Esophagus muscularis mucosa (tissue), 4 donors: ENCODE measurements around the gene PDGFRB. TPM values are rescaled to one million over a fixed set of nuclear protein-coding genes. Genes with fewer than 3 reads are reported as not detected.

Experiments
- DNase-seq: peaks from one replicate; pipeline ENCODE4 v3.0.0-alpha.2; 2017; ENCODE audit errors: extremely low spot score
- H3K27ac ChIP-seq, 4 donors: fragments of 200-600 bp; sonication (generic); replicated peaks in 1 of 4; 1 replicate in 3 of 4; 2 replicates in 1 of 4; pipeline ENCODE4 v1.5.1; 2016 to 2019; ENCODE audit warnings: mild to moderate bottlenecking in 1 of 4
- H3K27me3 ChIP-seq, 4 donors: fragments of 200-600 bp; sonication (generic); one replicate each; pipeline versions ENCODE4 v1.5.1 to v1.6.0; 2016 to 2019
- H3K36me3 ChIP-seq, 4 donors: fragments of 200-600 bp; sonication (generic); one replicate each; pipeline ENCODE4 v1.5.1; 2016 to 2019
- H3K4me1 ChIP-seq, 4 donors: fragments of 200-600 bp; sonication (generic); one replicate each; pipeline ENCODE4 v1.5.1; 2016 to 2019
- H3K4me3 ChIP-seq, 4 donors: fragments of 200-600 bp; sonication (generic); 1 replicate in 2 of 4; 2 replicates in 2 of 4; pipeline ENCODE4 v1.5.1; 2016 to 2019; ENCODE audit warnings: mild to moderate bottlenecking in 4 of 4, moderate library complexity in 1 of 4
- H3K9me3 ChIP-seq, 4 donors: fragments of 200-600 bp; sonication (generic); 1 replicate in 3 of 4; 2 replicates in 1 of 4; pipeline ENCODE4 v1.5.1; 2016 to 2019
- EP300 ChIP-seq: sonication (generic); formaldehyde crosslinking; IDR thresholded peaks from one replicate; pipeline ENCODE4 v1.6.1; 2017; ENCODE audit warnings: antibody characterized with exemption
- POLR2A ChIP-seq: fragments of 450-650 bp; IDR thresholded peaks from one replicate; pipeline ENCODE4 v1.6.1; 2017; ENCODE audit warnings: antibody characterized with exemption, moderate library complexity, mild to moderate bottlenecking, low read depth
- POLR2AphosphoS5 ChIP-seq, 2 donors: sonication (generic); formaldehyde crosslinking; IDR thresholded peaks; one replicate each; pipeline ENCODE4 v1.6.1; 2017; ENCODE audit warnings: antibody characterized with exemption in 2 of 2
- WGBS: methylation state at CpG from one replicate; pipeline ENCODE4 v1.1.5; 2018; 5-methylcytosine and 5-hydroxymethylcytosine counted together
- intact Hi-C: fragments of 100-400 bp; cut with DNase I; formaldehyde crosslinking; loops from one replicate; pipeline ENCODE4 v1.15.1; 2023
- total RNA-seq, 4 donors: library from RNA; depleted of rRNA; stranded (reverse); fragments of >200 nt; gene quantifications; one replicate each; pipeline versions ENCODE4 v1.1.0 to v1.2.1, GENCODE V29; 2016
- TF ChIP-seq, protein P1 (sequence below), 3 experiments: fragments of 200-600 bp in 2 of 3; fragments of 450-650 bp in 1 of 3; sonication (generic) in 2 of 3; IDR thresholded peaks; one replicate each; pipeline ENCODE4 v1.5.1; 2017 to 2019; ENCODE audit warnings: antibody characterized with exemption in 3 of 3, mild to moderate bottlenecking in 2 of 3, moderate library complexity in 1 of 3

Gene PDGFRB
- total RNA-seq, 4 donors from 2014 or later = 83.1 to 219 (median 141) TPM

DNA sequence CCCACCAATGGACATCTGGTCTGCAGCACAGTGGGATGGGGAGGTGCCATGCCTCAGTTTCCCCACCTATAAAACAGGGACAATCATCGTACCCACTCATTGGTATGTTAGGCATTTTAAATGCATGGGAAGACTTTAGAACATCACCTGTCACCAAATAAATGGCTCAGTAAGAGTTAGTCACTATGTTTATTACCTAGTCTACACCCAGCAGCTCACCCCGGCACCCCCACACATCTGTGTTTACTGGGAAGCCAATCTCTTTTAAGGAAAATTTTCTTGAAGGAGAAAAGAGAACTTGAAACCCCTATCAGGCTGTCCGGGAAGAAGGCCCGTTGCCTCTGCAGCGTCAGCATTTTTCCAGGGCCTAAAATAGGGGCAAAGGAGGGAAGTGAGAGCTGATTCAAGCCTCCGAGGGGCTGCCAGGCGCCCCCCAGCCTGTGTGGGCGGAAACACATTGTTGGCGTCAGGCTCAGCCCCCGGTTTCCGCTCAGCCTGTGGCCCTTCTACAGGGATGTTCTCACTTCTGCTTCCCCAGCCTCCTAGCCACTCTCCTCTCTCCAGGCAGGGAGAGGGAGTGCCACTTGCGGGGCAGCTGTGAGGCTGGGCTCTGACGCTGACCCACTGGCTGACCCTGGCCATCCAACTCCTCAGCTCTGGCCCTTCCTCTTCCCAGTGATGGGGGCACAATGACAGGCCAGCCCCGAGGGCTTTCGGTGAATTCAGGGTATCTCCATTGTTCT lies 73.9 kb downstream of the PDGFRB start:
- H3K27ac ChIP-seq = no peak overlapping the region
- H3K27me3 ChIP-seq = no peaks in the 10 kb centered on the region
- H3K9me3 ChIP-seq = no peaks in the 10 kb centered on the region
- TF ChIP-seq POLR2AphosphoS5 (IDR thresholded peaks at IDR 0.05) (peak in 1 of 2 donors; percentile 57), EP300 (no peak)
- H3K36me3 ChIP-seq = no peaks in the 10 kb centered on the region
- intact Hi-C loops = no loop called here
- H3K4me1 ChIP-seq = peaks cover 0 to 5% (median 2%) of the 10 kb centered on the region in 4 donors
- no peak overlapping the region for H3K4me3 ChIP-seq
- DNase-seq = peak; percentile 92
- WGBS = 33% methylated on average over 9 of the region's 15 CpGs

DNA sequence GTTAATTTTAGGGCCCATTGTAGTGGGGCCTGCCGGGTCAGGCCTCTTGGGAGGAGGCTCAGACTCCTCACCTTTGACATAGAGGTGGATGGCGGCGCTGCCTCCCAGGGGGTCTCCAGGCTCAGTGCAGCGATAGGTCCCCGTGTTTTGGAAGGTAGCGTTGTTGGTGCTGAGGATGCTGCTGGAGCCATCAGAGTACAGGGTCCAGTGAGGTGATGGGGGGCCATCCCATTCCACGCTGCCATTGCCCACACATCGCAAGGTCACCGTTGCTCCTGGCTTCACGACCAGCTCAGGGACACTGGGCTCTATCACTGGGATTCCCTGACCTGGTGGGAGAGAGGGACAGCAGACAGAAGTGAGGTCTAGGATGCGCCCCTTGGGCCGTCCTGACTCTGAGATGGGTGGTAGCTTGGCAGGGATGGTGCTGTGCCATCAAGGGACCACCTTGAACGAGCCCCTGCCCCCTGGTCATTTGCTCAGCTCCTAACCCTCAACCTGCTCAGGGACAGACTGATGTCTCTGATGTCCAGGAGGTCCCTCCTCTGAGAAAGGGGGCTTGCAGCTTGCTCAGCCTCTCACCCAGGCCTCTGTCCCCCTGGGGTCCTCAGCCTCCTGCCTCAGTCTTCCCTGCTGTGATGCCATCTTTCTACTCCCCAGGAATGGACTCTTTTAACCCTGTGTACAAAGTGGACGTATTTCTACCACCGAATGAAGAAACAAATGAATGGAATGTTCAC lies 74.8 kb downstream of the PDGFRB start:
- H3K4me1 ChIP-seq = peaks cover 0 to 5% (median 2%) of the 10 kb centered on the region in 4 donors
- DNase-seq = peak; percentile 50
- no peak overlapping the region for H3K27ac ChIP-seq
- no peaks in the 10 kb centered on the region for H3K36me3 ChIP-seq
- TF ChIP-seq POLR2AphosphoS5 (IDR thresholded peaks at IDR 0.05) = no peak
- TF ChIP-seq, protein P1, sequence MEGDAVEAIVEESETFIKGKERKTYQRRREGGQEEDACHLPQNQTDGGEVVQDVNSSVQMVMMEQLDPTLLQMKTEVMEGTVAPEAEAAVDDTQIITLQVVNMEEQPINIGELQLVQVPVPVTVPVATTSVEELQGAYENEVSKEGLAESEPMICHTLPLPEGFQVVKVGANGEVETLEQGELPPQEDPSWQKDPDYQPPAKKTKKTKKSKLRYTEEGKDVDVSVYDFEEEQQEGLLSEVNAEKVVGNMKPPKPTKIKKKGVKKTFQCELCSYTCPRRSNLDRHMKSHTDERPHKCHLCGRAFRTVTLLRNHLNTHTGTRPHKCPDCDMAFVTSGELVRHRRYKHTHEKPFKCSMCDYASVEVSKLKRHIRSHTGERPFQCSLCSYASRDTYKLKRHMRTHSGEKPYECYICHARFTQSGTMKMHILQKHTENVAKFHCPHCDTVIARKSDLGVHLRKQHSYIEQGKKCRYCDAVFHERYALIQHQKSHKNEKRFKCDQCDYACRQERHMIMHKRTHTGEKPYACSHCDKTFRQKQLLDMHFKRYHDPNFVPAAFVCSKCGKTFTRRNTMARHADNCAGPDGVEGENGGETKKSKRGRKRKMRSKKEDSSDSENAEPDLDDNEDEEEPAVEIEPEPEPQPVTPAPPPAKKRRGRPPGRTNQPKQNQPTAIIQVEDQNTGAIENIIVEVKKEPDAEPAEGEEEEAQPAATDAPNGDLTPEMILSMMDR (IDR thresholded peaks at IDR 0.05) = no peak
- no peak for TF ChIP-seq EP300
- TF ChIP-seq POLR2A = no peak
- 86% methylated on average over 14 of the region's 15 CpGs for WGBS
- H3K9me3 ChIP-seq = no peaks in the 10 kb centered on the region
- intact Hi-C loops = no loop called here
- no peak overlapping the region for H3K4me3 ChIP-seq
- no peaks in the 10 kb centered on the region for H3K27me3 ChIP-seq

DNA sequence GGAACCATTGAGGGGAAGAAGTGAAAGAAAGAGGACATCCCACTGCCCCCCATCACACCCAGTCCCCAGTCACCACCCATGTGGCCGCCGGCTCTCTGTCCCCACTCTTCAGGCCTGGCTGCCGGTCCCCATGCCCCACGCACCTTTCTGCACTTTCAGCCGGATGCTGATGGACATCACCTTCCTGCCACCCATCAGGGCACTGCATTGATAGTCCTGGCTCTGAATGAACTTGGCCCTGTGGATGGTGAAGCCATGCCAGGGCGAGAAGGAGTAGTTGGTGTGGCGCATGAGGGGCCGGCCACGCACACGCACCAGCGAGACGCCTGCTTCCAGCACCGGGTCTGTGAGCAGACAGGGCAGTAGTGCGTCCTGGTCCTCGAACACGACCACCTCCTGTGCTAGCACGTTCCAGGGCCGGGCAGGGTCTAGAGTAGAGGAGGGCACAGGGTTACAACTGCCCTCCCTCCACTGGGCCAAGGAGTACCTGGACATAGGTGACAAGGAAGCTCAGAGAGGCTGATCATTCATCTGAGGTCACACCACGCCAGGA lies 75.7 kb downstream of the PDGFRB start:
- no peak overlapping the region for H3K4me3 ChIP-seq
- no peaks in the 10 kb centered on the region for H3K36me3 ChIP-seq
- WGBS = 92% methylated on average over 18 of the region's 19 CpGs
- no peak overlapping the region for H3K27ac ChIP-seq
- H3K9me3 ChIP-seq = no peaks in the 10 kb centered on the region
- peaks cover 0 to 5% (median 2%) of the 10 kb centered on the region in 4 donors for H3K4me1 ChIP-seq
- peak; percentile 68 for DNase-seq
- intact Hi-C loops = no loop called here
- no peaks in the 10 kb centered on the region for H3K27me3 ChIP-seq
- TF ChIP-seq POLR2AphosphoS5 (IDR thresholded peaks at IDR 0.05) (no peak), POLR2A (no peak), EP300 (no peak)
- TF ChIP-seq, protein P1 (IDR thresholded peaks at IDR 0.05) = no peak

DNA sequence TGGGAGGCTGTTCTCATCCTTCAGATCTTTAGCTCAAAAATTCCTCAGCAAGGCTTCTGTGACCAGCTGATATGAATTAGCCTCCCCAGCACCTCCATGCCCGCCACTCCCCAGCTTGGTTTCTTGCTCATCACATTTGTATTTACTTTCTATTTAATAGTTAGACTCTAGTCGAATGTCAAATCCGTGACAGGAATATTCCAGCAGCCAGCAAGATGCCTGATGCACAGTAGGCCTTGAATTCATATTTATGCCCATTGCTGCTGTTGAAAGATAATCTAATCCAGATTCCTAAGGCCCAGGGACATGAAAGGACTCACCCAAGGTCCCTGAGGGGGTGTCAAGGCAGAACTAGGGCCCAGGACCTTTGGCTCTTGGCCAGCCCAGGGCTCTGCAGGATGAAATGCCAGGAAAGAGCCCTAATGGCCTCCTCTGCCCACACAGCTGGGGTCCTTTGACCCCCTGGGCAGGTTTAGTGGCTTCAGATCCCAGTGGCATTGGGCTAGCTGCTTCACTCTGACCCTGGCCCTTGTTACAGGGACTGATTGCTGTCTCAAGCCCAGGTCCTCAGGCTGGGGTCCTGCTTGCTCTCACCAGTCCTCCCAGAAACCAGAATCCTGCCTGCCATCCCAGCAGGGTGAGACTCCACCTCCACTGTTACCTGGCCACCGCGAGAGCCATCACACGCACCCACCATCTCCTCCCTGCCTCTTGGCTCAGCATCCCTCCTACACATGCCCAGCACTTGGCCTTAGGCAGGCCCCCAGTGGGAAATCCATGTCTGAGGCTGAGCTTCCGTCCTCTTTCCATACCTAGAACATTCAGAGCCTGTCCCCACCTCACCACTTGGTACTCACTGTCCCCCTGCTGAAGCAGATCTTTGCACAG lies 76.6 kb downstream of the PDGFRB start:
- intact Hi-C loops = no loop called here

More for the DNA sequence above, 76.6 kb downstream of the PDGFRB start:
- DNase-seq = no peak
- 94% methylated on average over 7 of the region's 7 CpGs for WGBS
- H3K27ac ChIP-seq = no peak overlapping the region
- H3K9me3 ChIP-seq = no peaks in the 10 kb centered on the region
- H3K27me3 ChIP-seq = no peaks in the 10 kb centered on the region
- H3K4me3 ChIP-seq = no peak overlapping the region
- TF ChIP-seq, protein P1 (IDR thresholded peaks at IDR 0.05) = no peak
- TF ChIP-seq POLR2AphosphoS5 (IDR thresholded peaks at IDR 0.05) (no peak), POLR2A (no peak), EP300 (no peak)
- peaks cover 0 to 5% (median 2%) of the 10 kb centered on the region in 4 donors for H3K4me1 ChIP-seq
- no peaks in the 10 kb centered on the region for H3K36me3 ChIP-seq
